Neural crest cell (in vitro differentiated cells): ENCODE measurements around the gene TRMU. TPM values are rescaled to one million over a fixed set of nuclear protein-coding genes. Genes with fewer than 3 reads are reported as not detected.

Source experiments
- DNase-seq: peaks from one replicate; pipeline ENCODE4 v3.0.0; 2021; ENCODE audit warnings: low read depth, mixed read lengths, low spot score
- H3K27ac Mint-ChIP-seq: one replicate; pipeline ENCODE4 v1.8.0; 2021; ENCODE audit warnings: mild to moderate bottlenecking, mixed read lengths; ENCODE audit not compliant: unreplicated experiment
- H3K27me3 Mint-ChIP-seq: 2 replicates; pipeline ENCODE4 v1.8.0; 2021; ENCODE audit warnings: low read depth, mild to moderate bottlenecking, mixed read lengths
- H3K36me3 Mint-ChIP-seq: 2 replicates; pipeline ENCODE4 v1.8.0; 2021; ENCODE audit warnings: low read depth, mild to moderate bottlenecking, mixed read lengths
- H3K4me1 Mint-ChIP-seq: 2 replicates; pipeline ENCODE4 v1.8.0; 2021; ENCODE audit warnings: mixed read lengths
- H3K4me3 Mint-ChIP-seq: one replicate; pipeline ENCODE4 v1.8.0; 2021; ENCODE audit warnings: mild to moderate bottlenecking, mixed read lengths
- H3K9me3 Mint-ChIP-seq: 2 replicates; pipeline ENCODE4 v1.8.0; 2021; ENCODE audit warnings: mixed read lengths
- total RNA-seq: library from RNA; stranded (reverse); gene quantifications from 2 replicates; pipeline ENCODE4 v1.2.1, GENCODE V29; 2021
- TF ChIP-seq, protein P1 (sequence below): fragments of 200-600 bp; sonication (generic); conservative IDR thresholded peaks from 2 replicates; pipeline ENCODE4 v1.5.0; 2021; ENCODE audit warnings: antibody characterized with exemption, mild to moderate bottlenecking

The TRMU gene
- total RNA-seq, 1 donor from 2014 or later = 87.0 TPM

DNA sequence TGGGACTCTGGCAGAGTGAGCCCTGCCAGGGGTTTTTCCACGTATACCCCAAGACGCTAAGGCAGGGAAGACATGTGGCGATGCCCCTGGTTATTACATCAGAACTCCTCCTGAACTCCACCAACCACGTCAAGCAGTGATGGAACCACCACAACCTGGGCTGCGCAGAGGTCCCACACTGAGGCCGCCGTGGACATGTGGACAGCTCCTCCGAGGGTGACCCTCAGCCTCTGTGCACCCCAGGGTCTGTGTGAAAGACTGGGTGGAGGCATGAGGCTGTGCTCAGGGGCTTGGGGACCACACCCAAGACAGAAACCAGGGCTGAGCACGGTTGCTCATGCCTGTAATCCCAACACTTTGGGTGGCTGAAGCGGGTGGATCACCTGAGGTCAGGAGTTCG, 52.2 kb downstream of the TRMU start:
- Mint-ChIP-seq H3K27ac (no peak overlapping the region), H3K9me3 (no peaks in the 10 kb centered on the region), H3K4me3 (no peak overlapping the region), H3K4me1 (no peaks in the 10 kb centered on the region), H3K36me3 (no peaks in the 10 kb centered on the region), H3K27me3 (peaks cover 3% of the 10 kb centered on the region)
- TF ChIP-seq, protein P1, sequence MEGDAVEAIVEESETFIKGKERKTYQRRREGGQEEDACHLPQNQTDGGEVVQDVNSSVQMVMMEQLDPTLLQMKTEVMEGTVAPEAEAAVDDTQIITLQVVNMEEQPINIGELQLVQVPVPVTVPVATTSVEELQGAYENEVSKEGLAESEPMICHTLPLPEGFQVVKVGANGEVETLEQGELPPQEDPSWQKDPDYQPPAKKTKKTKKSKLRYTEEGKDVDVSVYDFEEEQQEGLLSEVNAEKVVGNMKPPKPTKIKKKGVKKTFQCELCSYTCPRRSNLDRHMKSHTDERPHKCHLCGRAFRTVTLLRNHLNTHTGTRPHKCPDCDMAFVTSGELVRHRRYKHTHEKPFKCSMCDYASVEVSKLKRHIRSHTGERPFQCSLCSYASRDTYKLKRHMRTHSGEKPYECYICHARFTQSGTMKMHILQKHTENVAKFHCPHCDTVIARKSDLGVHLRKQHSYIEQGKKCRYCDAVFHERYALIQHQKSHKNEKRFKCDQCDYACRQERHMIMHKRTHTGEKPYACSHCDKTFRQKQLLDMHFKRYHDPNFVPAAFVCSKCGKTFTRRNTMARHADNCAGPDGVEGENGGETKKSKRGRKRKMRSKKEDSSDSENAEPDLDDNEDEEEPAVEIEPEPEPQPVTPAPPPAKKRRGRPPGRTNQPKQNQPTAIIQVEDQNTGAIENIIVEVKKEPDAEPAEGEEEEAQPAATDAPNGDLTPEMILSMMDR = no peak
- no peak for DNase-seq

- Mint-ChIP-seq H3K4me3 (no peak overlapping the region), H3K9me3 (no peaks in the 10 kb centered on the region), H3K27me3 (no peaks in the 10 kb centered on the region), H3K4me1 (no peaks in the 10 kb centered on the region), H3K27ac (no peak overlapping the region), H3K36me3 (no peaks in the 10 kb centered on the region)
- no peak for DNase-seq
- TF ChIP-seq, protein P1 = no peak
These were observed 53.1 kb downstream of the TRMU start for GRCh38 chr22:46388647-46389046.

DNA sequence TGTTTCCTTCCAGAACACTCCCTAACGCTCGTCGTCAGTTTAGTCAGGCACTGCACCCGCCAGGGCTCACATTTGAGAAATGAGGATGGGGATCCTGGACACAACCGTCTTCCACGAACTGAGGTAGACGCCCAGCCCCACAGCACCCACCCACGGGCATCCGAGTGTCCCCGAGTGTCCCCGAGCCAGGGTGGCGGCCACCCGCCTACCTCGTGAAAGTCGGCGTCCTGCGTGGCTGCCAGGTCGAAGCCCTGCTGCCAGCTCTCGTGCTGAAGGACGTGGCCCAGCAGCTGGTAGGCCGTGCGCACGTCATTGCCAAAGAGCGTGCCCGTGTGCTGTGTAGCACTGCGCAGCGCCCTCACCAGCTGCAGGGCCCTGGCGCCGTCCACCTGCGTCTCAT, 53.6 kb downstream of the TRMU start:
- no peaks in the 10 kb centered on the region for H3K36me3 Mint-ChIP-seq
- H3K9me3 Mint-ChIP-seq = no peaks in the 10 kb centered on the region
- DNase-seq = no peak
- H3K27me3 Mint-ChIP-seq = no peaks in the 10 kb centered on the region
- no peak overlapping the region for H3K4me3 Mint-ChIP-seq
- H3K27ac Mint-ChIP-seq = no peak overlapping the region
- no peaks in the 10 kb centered on the region for H3K4me1 Mint-ChIP-seq
- TF ChIP-seq, protein P1 = no peak

DNA sequence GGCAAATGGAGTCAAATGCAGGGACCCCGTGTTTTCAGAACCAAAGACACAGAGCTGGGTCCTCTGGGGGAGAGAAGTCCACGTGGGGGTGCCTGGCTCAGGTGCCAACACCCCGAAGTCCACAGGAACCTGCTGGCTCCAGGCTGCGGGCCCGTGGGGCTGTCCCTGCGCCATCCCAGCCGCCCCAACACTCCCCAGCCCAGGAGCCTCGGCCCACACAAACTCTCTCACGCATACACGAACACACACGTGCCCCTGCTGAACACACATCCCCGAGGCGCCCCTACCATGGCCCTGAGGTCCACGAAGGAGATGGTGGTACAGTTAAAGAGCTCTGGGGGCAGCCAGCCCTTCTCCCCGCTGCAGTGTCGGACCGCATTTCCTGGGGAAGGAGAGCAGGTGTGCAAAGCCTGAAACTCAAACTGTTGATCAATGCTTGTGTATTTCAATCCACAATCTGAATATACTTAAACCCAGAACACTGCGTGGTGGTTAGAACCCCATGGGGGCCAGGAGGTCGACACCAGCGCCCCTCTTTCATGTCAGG, 54.7 kb downstream of the TRMU start:
- TF ChIP-seq, protein P1 = no peak
- Mint-ChIP-seq H3K27ac (no peak overlapping the region), H3K36me3 (no peaks in the 10 kb centered on the region), H3K27me3 (no peaks in the 10 kb centered on the region), H3K4me3 (no peak overlapping the region), H3K4me1 (no peaks in the 10 kb centered on the region), H3K9me3 (no peaks in the 10 kb centered on the region)
- DNase-seq = no peak

- H3K27me3 Mint-ChIP-seq = no peaks in the 10 kb centered on the region
- no peaks in the 10 kb centered on the region for H3K4me1 Mint-ChIP-seq
- H3K27ac Mint-ChIP-seq = peak overlapping the region; percentile 84
- H3K4me3 Mint-ChIP-seq = no peak overlapping the region
- TF ChIP-seq, protein P1 = no peak
- H3K9me3 Mint-ChIP-seq = no peaks in the 10 kb centered on the region
- H3K36me3 Mint-ChIP-seq = no peaks in the 10 kb centered on the region
- DNase-seq = no peak
These were observed 55.3 kb downstream of the TRMU start for GRCh38 chr22:46390652-46391301.
